HL-60 (cell line): ENCODE measurements around the gene TJP2.

Experiments
- DNase-seq, 2 experiments: peaks; one replicate each; pipeline ENCODE4 v3.0.0-alpha.2; 2010 to 2020; ENCODE audit warnings: low read depth in 1 of 2, low spot score in 1 of 2
- H3K27ac ChIP-seq: fragments of 250-450 bp; sonication (Bioruptor Pico); replicated peaks from 2 replicates; pipeline ENCODE4 v1.5.1; 2020; ENCODE audit warnings: mild to moderate bottlenecking, moderate library complexity
- H3K27me3 ChIP-seq: fragments of 250-450 bp; sonication (Bioruptor Pico); 2 replicates; pipeline ENCODE4 v1.5.1; 2021; ENCODE audit warnings: mild to moderate bottlenecking, moderate library complexity; ENCODE audit not compliant: insufficient read depth, poor library complexity, severe bottlenecking
- H3K4me3 ChIP-seq: replicated peaks from 2 replicates; pipeline ENCODE4 v1.5.1; 2011; ENCODE audit warnings: mild to moderate bottlenecking, control low read depth, low read length; ENCODE audit not compliant: insufficient read depth
- GABPA ChIP-seq: IDR thresholded peaks from 2 replicates; pipeline ENCODE4 v1.6.1; 2012; ENCODE audit warnings: low read depth
- POLR2AphosphoS5 ChIP-seq: IDR thresholded peaks from 2 replicates; pipeline ENCODE4 v1.6.1; 2012; ENCODE audit warnings: low read depth
- SPI1 ChIP-seq: IDR thresholded peaks from 2 replicates; pipeline ENCODE4 v1.6.1; 2012; ENCODE audit warnings: low read depth, mild to moderate bottlenecking, borderline replicate concordance
- TF ChIP-seq, protein P1 (sequence below): IDR thresholded peaks from one replicate; pipeline ENCODE4 v1.5.1; 2011; ENCODE audit warnings: low read length, control low read depth, inconsistent platforms; ENCODE audit not compliant: insufficient read depth
- TF ChIP-seq, protein P2 (sequence below): IDR thresholded peaks from 2 replicates; pipeline ENCODE4 v1.6.1; 2012; ENCODE audit warnings: low read depth; ENCODE audit not compliant: insufficient replicate concordance

TJP2 gene

GRCh38 chr9:69276775-69277174 is 102.7 kb downstream of the TJP2 start:
- DNase-seq, result no peak
- Histone ChIP-seq H3K27me3 (no peaks in the 10 kb centered on the region), H3K27ac (no peak overlapping the region), H3K4me3 (no peak overlapping the region)
- TF ChIP-seq, protein P1, sequence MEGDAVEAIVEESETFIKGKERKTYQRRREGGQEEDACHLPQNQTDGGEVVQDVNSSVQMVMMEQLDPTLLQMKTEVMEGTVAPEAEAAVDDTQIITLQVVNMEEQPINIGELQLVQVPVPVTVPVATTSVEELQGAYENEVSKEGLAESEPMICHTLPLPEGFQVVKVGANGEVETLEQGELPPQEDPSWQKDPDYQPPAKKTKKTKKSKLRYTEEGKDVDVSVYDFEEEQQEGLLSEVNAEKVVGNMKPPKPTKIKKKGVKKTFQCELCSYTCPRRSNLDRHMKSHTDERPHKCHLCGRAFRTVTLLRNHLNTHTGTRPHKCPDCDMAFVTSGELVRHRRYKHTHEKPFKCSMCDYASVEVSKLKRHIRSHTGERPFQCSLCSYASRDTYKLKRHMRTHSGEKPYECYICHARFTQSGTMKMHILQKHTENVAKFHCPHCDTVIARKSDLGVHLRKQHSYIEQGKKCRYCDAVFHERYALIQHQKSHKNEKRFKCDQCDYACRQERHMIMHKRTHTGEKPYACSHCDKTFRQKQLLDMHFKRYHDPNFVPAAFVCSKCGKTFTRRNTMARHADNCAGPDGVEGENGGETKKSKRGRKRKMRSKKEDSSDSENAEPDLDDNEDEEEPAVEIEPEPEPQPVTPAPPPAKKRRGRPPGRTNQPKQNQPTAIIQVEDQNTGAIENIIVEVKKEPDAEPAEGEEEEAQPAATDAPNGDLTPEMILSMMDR, result no peak
- TF ChIP-seq GABPA (no peak), SPI1 (no peak), POLR2AphosphoS5 (no peak)
- TF ChIP-seq, protein P2, sequence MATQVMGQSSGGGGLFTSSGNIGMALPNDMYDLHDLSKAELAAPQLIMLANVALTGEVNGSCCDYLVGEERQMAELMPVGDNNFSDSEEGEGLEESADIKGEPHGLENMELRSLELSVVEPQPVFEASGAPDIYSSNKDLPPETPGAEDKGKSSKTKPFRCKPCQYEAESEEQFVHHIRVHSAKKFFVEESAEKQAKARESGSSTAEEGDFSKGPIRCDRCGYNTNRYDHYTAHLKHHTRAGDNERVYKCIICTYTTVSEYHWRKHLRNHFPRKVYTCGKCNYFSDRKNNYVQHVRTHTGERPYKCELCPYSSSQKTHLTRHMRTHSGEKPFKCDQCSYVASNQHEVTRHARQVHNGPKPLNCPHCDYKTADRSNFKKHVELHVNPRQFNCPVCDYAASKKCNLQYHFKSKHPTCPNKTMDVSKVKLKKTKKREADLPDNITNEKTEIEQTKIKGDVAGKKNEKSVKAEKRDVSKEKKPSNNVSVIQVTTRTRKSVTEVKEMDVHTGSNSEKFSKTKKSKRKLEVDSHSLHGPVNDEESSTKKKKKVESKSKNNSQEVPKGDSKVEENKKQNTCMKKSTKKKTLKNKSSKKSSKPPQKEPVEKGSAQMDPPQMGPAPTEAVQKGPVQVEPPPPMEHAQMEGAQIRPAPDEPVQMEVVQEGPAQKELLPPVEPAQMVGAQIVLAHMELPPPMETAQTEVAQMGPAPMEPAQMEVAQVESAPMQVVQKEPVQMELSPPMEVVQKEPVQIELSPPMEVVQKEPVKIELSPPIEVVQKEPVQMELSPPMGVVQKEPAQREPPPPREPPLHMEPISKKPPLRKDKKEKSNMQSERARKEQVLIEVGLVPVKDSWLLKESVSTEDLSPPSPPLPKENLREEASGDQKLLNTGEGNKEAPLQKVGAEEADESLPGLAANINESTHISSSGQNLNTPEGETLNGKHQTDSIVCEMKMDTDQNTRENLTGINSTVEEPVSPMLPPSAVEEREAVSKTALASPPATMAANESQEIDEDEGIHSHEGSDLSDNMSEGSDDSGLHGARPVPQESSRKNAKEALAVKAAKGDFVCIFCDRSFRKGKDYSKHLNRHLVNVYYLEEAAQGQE, result no peak

DNA sequence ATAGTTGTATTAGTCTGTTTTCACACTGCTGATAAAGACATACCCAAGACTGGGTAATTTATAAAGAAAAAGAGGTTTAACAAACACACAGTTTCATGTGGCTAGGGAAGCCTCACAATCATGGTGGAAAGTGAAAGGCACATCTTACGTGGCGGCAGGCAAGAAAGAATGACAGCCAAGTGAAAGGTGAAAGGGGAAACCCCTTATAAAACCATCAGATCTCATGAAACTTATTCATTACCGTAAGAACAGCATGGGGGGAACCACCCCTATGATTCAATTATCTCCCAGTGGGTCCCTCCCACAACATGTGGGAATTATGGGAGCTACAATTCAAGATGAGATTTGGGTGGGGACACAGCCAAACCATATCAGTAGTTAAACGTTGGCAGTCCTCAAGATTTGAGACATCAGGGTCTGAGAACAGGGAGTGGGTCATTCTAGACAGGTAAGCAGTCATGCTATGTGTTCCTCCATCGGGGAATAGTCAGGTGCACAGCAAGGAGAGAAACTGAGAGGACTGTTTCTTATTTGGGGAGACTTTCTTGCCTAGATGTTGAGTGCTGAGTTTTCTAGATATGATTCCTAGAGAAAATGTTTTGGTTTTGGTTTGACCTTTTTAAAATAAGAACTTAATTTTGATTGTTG is 105.1 kb downstream of the TJP2 start:
- TF ChIP-seq SPI1, result no peak
- TF ChIP-seq, protein P2, result no peak
- Histone ChIP-seq H3K4me3 (no peak overlapping the region), H3K27me3 (no peaks in the 10 kb centered on the region), H3K27ac (no peak overlapping the region)
- no peak for DNase-seq

GRCh38 chr9:69279733-69280132 is 105.7 kb downstream of the TJP2 start:
- H3K4me3 ChIP-seq, result no peak overlapping the region
- TF ChIP-seq, protein P2, result no peak
- TF ChIP-seq, protein P1, result no peak
- no peak for TF ChIP-seq GABPA
- TF ChIP-seq POLR2AphosphoS5, result no peak
- TF ChIP-seq SPI1, result no peak
- no peak overlapping the region for H3K27ac ChIP-seq
- no peak for DNase-seq
- no peaks in the 10 kb centered on the region for H3K27me3 ChIP-seq
